Esophagus muscularis mucosa (tissue), 4 donors: ENCODE measurements around the gene SLC16A6. TPM values are rescaled to one million over a fixed set of nuclear protein-coding genes. Genes with fewer than 3 reads are reported as not detected.

ENCODE experiments used
- DNase-seq: peaks from one replicate; pipeline ENCODE4 v3.0.0-alpha.2; 2017; ENCODE audit errors: extremely low spot score
- H3K27ac ChIP-seq, 4 donors: fragments of 200-600 bp; sonication (generic); replicated peaks in 1 of 4; 1 replicate in 3 of 4; 2 replicates in 1 of 4; pipeline ENCODE4 v1.5.1; 2016 to 2019; ENCODE audit warnings: mild to moderate bottlenecking in 1 of 4
- H3K27me3 ChIP-seq, 4 donors: fragments of 200-600 bp; sonication (generic); one replicate each; pipeline versions ENCODE4 v1.5.1 to v1.6.0; 2016 to 2019
- H3K36me3 ChIP-seq, 4 donors: fragments of 200-600 bp; sonication (generic); one replicate each; pipeline ENCODE4 v1.5.1; 2016 to 2019
- H3K4me1 ChIP-seq, 4 donors: fragments of 200-600 bp; sonication (generic); one replicate each; pipeline ENCODE4 v1.5.1; 2016 to 2019
- H3K4me3 ChIP-seq, 4 donors: fragments of 200-600 bp; sonication (generic); 1 replicate in 2 of 4; 2 replicates in 2 of 4; pipeline ENCODE4 v1.5.1; 2016 to 2019; ENCODE audit warnings: mild to moderate bottlenecking in 4 of 4, moderate library complexity in 1 of 4
- H3K9me3 ChIP-seq, 4 donors: fragments of 200-600 bp; sonication (generic); 1 replicate in 3 of 4; 2 replicates in 1 of 4; pipeline ENCODE4 v1.5.1; 2016 to 2019
- CTCF ChIP-seq, 3 experiments: fragments of 200-600 bp in 2 of 3; fragments of 450-650 bp in 1 of 3; sonication (generic) in 2 of 3; IDR thresholded peaks; one replicate each; pipeline ENCODE4 v1.5.1; 2017 to 2019; ENCODE audit warnings: antibody characterized with exemption in 3 of 3, mild to moderate bottlenecking in 2 of 3, moderate library complexity in 1 of 3
- EP300 ChIP-seq: sonication (generic); formaldehyde crosslinking; IDR thresholded peaks from one replicate; pipeline ENCODE4 v1.6.1; 2017; ENCODE audit warnings: antibody characterized with exemption
- POLR2A ChIP-seq: fragments of 450-650 bp; IDR thresholded peaks from one replicate; pipeline ENCODE4 v1.6.1; 2017; ENCODE audit warnings: antibody characterized with exemption, moderate library complexity, mild to moderate bottlenecking, low read depth
- POLR2AphosphoS5 ChIP-seq, 2 donors: sonication (generic); formaldehyde crosslinking; IDR thresholded peaks; one replicate each; pipeline ENCODE4 v1.6.1; 2017; ENCODE audit warnings: antibody characterized with exemption in 2 of 2
- WGBS: methylation state at CpG from one replicate; pipeline ENCODE4 v1.1.5; 2018; 5-methylcytosine and 5-hydroxymethylcytosine counted together
- intact Hi-C: fragments of 100-400 bp; cut with DNase I; formaldehyde crosslinking; loops from one replicate; pipeline ENCODE4 v1.15.1; 2023
- total RNA-seq, 4 donors: library from RNA; depleted of rRNA; stranded (reverse); fragments of >200 nt; gene quantifications; one replicate each; pipeline versions ENCODE4 v1.1.0 to v1.2.1, GENCODE V29; 2016

SLC16A6 gene
- total RNA-seq, 4 donors from 2014 or later: 0.33 to 0.42 (median 0.34) TPM; not detected in 1

GRCh38 chr17:68248199-68248825, 42.6 kb downstream of the SLC16A6 start:
- 3% methylated on average over 6 of the region's 19 CpGs for WGBS
- no peak for TF ChIP-seq EP300
- no peak for TF ChIP-seq CTCF (IDR thresholded peaks at IDR 0.05)
- no peak for TF ChIP-seq POLR2AphosphoS5 (IDR thresholded peaks at IDR 0.05)
- TF ChIP-seq POLR2A: no peak
- intact Hi-C loops: no loop called here
- DNase-seq: no peak
- Histone ChIP-seq H3K36me3 (peaks cover 0 to 31% (median 15%) of the 10 kb centered on the region in 4 donors), H3K27me3 (no peaks in the 10 kb centered on the region), H3K4me3 (peak overlapping the region; percentile 73 to 93 (median 88)), H3K27ac (peak overlapping the region; percentile 93 to 98 (median 97)), H3K4me1 (peaks cover 0 to 30% (median 24%) of the 10 kb centered on the region in 4 donors), H3K9me3 (no peaks in the 10 kb centered on the region)

GRCh38 chr17:68247445-68248198, 43.3 kb downstream of the SLC16A6 start, which contains the start of gene AMZ2:
Gene AMZ2 (plus strand): TSS chr17:68248043. CDS start chr17:68250188, 2,145 bp downstream.
- intact Hi-C loops: no loop called here
- peak; percentile 77 for TF ChIP-seq POLR2A
- no peak for TF ChIP-seq EP300
- TF ChIP-seq POLR2AphosphoS5 (IDR thresholded peaks at IDR 0.05): peak; percentile 97
- TF ChIP-seq CTCF (IDR thresholded peaks at IDR 0.05): peak in 1 of 3 experiments; percentile 26

GRCh38 chr17:68246271-68247028, 44.5 kb downstream of the SLC16A6 start:
- Histone ChIP-seq H3K27me3 (no peaks in the 10 kb centered on the region), H3K4me3 (peak overlapping the region; percentile 73 to 93 (median 88)), H3K9me3 (no peaks in the 10 kb centered on the region), H3K36me3 (peaks cover 0 to 14% (median 5%) of the 10 kb centered on the region in 4 donors), H3K4me1 (peaks cover 0 to 30% (median 24%) of the 10 kb centered on the region in 4 donors), H3K27ac (peak overlapping the region; percentile 93 to 98 (median 97))
- TF ChIP-seq POLR2AphosphoS5 (IDR thresholded peaks at IDR 0.05) (no peak), EP300 (no peak), CTCF (IDR thresholded peaks at IDR 0.05) (no peak), POLR2A (no peak)
- intact Hi-C loops: no loop called here
- 92% methylated on average over 24 of the region's 24 CpGs for WGBS
- no peak for DNase-seq

More at GRCh38 chr17:68247445-68248198, 43.3 kb downstream of the SLC16A6 start, which contains the start of gene AMZ2:
- Histone ChIP-seq H3K9me3 (no peaks in the 10 kb centered on the region), H3K27me3 (no peaks in the 10 kb centered on the region), H3K27ac (peak within 1 kb of the TSS; percentile 93 to 98 (median 97)), H3K4me3 (peak within 1 kb of the TSS; percentile 73 to 93 (median 88)), H3K36me3 (peaks cover 0 to 25% (median 10%) of the 10 kb centered on the region in 4 donors), H3K4me1 (peaks cover 0 to 30% (median 24%) of the 10 kb centered on the region in 4 donors)
- DNase-seq: peak; percentile 98
- under 1% methylated on average over 43 of the region's 97 CpGs for WGBS

- TF ChIP-seq EP300: no peak
- TF ChIP-seq POLR2AphosphoS5 (IDR thresholded peaks at IDR 0.05): no peak
- no peak for TF ChIP-seq POLR2A
- TF ChIP-seq CTCF (IDR thresholded peaks at IDR 0.05): no peak
- Histone ChIP-seq H3K4me3 (no peak overlapping the region), H3K27ac (no peak overlapping the region), H3K9me3 (no peaks in the 10 kb centered on the region), H3K36me3 (no peaks in the 10 kb centered on the region), H3K4me1 (no peaks in the 10 kb centered on the region), H3K27me3 (no peaks in the 10 kb centered on the region)
- intact Hi-C loops: no loop called here
- DNase-seq: no peak
- WGBS: 81% methylated on average over 4 of the region's 4 CpGs
These were observed 51.1 kb downstream of the SLC16A6 start for GRCh38 chr17:68239632-68240366.
